Measurements from ENCODE around the gene SPHK1. TPM values are rescaled to one million over a fixed set of nuclear protein-coding genes. Genes with fewer than 3 reads are reported as not detected.

The SPHK1 gene
- total RNA-seq, 1 donor from 2014 or later, result 8.5 TPM

DNA sequence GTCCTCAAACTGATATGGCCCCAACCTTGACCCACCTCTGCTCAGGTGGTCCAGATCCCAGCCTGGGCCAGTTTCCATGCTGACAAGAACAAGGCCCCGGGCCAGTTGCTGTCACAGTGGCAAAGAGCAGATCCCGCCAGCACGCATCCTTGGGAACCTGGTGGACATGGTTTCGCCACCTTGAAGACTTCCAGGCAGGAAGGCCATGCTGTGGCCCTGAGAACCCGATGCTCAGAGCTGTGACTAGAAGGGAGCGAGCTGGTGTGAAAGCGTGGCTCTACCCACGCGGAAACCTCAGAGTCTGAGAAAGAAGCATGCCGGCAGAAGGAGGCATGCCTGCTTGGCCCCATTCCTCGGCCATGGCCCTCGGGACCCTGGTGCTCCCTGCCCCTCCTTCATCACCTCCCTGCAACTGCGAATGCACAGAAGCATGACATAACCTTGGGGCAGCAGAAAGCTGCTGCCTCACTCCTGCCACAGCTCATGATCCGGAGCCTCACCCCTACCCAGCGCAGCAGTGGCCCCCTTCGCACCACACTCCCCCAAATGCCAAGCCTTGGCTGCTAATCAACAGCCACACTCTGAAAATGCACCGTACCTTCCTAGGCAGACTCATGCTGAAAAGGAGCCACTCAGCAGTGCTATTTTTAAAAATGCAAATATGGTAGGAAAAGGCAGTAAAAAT lies 35.3 kb downstream of the SPHK1 start:
- no peaks in the 10 kb centered on the region for H3K9me3 ChIP-seq
- no peak for ATAC-seq
- intact Hi-C loops (cut with DNase I), result no loop called here
- no peak overlapping the region for H3K4me3 ChIP-seq
- DNase-seq, result no peak
- TF ChIP-seq, protein P1, sequence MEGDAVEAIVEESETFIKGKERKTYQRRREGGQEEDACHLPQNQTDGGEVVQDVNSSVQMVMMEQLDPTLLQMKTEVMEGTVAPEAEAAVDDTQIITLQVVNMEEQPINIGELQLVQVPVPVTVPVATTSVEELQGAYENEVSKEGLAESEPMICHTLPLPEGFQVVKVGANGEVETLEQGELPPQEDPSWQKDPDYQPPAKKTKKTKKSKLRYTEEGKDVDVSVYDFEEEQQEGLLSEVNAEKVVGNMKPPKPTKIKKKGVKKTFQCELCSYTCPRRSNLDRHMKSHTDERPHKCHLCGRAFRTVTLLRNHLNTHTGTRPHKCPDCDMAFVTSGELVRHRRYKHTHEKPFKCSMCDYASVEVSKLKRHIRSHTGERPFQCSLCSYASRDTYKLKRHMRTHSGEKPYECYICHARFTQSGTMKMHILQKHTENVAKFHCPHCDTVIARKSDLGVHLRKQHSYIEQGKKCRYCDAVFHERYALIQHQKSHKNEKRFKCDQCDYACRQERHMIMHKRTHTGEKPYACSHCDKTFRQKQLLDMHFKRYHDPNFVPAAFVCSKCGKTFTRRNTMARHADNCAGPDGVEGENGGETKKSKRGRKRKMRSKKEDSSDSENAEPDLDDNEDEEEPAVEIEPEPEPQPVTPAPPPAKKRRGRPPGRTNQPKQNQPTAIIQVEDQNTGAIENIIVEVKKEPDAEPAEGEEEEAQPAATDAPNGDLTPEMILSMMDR (IDR thresholded peaks at IDR 0.05), result no peak
- H3K36me3 ChIP-seq, result no peaks in the 10 kb centered on the region
- H3K27ac ChIP-seq, result no peak overlapping the region
- H3K27me3 ChIP-seq, result no peaks in the 10 kb centered on the region
- peaks cover 10% of the 10 kb centered on the region for H3K4me1 ChIP-seq

DNA sequence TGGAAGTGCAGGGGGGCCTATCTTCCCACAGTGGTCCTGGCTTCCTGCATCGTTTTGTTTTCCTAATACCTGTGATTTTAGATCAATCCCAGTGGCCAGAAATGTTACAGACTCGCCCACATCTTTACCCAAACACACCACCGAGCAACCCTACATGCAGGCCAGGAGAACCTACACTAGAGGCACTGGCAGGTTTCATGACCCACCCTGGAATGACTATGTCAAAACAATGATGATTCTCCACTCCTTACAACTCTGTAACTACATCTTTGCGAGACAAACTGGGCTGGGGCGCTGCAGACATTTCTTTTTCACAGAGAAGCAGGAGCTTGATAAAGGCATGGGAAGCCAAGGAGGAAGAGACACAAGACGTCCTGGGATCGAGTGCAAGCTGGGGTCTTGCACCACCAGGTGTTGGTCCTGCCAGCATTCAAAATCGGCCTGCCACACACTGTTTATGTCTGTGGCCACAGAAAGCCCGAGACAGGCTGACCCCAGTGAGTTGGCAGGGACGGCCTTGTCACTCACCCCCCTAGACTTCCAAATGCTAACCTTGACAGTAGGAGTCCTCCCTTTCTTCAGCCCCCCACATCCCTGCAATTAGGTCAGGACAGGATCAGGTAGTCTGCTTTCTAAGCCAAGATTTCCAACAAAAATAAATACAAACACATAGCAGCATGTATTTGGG lies 36.1 kb downstream of the SPHK1 start:
- Histone ChIP-seq H3K36me3 (no peaks in the 10 kb centered on the region), H3K27ac (no peak overlapping the region), H3K27me3 (no peaks in the 10 kb centered on the region), H3K9me3 (no peaks in the 10 kb centered on the region), H3K4me1 (peaks cover 9% of the 10 kb centered on the region), H3K4me3 (no peak overlapping the region)
- TF ChIP-seq, protein P1 (IDR thresholded peaks at IDR 0.05), result no peak
- no peak for ATAC-seq
- intact Hi-C loops (cut with DNase I), result no loop called here
- DNase-seq, result no peak

DNA sequence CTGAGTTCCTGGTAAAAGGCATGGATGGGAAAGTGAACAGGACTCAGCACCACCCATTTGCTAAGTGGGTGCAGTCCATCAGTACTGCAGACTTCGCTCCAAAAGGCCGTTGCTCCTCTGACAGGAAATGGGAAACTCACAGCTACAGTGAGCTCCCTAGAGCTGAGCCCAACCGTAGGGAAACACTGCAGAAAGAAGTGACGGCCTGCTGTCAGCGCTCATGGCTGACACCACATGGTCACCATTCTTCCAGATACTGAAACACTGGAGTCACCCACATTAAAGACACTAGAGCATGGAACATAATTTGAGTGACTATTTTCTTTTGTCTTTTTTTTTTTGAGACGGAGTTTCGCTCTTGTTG lies 36.6 kb downstream of the SPHK1 start:
- ATAC-seq (peak; percentile 16), DNase-seq (no peak)
- intact Hi-C loops (cut with DNase I), result no loop called here
- Histone ChIP-seq H3K4me1 (peaks cover 9% of the 10 kb centered on the region), H3K36me3 (no peaks in the 10 kb centered on the region), H3K27ac (no peak overlapping the region), H3K9me3 (no peaks in the 10 kb centered on the region), H3K27me3 (no peaks in the 10 kb centered on the region), H3K4me3 (no peak overlapping the region)
- TF ChIP-seq, protein P1 (IDR thresholded peaks at IDR 0.05), result no peak

DNA sequence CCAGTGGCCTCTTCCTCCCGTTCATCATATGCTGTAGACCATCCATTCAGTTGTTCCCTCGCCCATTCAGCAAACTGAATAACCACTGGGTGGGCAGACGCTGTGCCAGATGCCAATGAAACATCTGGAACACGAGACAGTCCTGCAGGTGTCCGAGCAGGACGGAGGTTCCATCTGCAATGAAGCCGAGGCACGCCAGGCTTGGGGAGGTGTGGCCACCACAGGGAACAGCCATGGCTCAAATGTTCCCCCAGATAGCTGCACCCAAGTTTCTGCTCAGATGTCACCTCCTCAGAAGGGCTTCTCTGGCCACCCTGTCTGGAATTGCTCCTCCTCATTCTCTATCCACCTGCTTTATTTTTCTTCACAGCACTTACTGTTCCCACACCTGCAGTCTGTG lies 38.0 kb downstream of the SPHK1 start:
- DNase-seq (no peak), ATAC-seq (no peak)
- Histone ChIP-seq H3K9me3 (no peaks in the 10 kb centered on the region), H3K36me3 (no peaks in the 10 kb centered on the region), H3K27ac (no peak overlapping the region), H3K4me3 (no peak overlapping the region), H3K4me1 (peaks cover 12% of the 10 kb centered on the region), H3K27me3 (no peaks in the 10 kb centered on the region)
- TF ChIP-seq, protein P1 (IDR thresholded peaks at IDR 0.05), result no peak
- intact Hi-C loops (cut with DNase I), result no loop called here

DNA sequence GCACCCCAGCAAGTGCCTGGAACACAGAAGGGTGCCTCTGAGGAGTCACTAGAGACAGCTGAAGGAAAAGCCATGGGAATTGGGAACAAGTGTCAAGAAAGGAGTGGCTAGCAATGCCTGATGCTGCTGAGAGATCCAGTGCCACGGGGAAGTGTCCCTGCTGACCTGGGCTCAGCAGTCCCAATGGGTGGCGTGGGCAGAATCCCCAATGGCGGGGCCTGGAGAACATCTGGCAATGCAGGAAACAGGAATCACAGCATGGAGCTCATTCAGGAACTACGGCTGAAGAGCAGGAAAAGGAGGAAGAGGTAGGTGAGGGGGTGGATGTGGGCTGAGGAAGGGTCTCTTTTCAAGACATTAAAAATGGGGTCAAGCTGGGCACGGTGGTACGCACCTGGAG lies 38.5 kb downstream of the SPHK1 start:
- TF ChIP-seq, protein P1 (IDR thresholded peaks at IDR 0.05), result no peak
- DNase-seq, result no peak
- no peak for ATAC-seq
- Histone ChIP-seq H3K4me3 (no peak overlapping the region), H3K4me1 (peaks cover 16% of the 10 kb centered on the region), H3K27me3 (no peaks in the 10 kb centered on the region), H3K27ac (no peak overlapping the region), H3K36me3 (no peaks in the 10 kb centered on the region), H3K9me3 (no peaks in the 10 kb centered on the region)
- intact Hi-C loops (cut with DNase I), result no loop called here
